SK-N-SH (cell line): Measurements from ENCODE around the gene IFI6. TPM values are rescaled to one million over a fixed set of nuclear protein-coding genes. Genes with fewer than 3 reads are reported as not detected.

ENCODE experiments used
- CTCF ChIA-PET: fragments of 300-600, 350-600 bp; formaldehyde crosslinking; extraction: SDS; loops from one replicate; lab custom pipeline; 2021; lab: Yijun Ruan, JAX
- POLR2A ChIA-PET: fragments of 350-600 bp; sonication (Branson Sonifier 250); formaldehyde crosslinking; extraction: SDS; loops from one replicate; lab custom pipeline; 2020; ENCODE audit warnings: antibody characterized with exemption, inconsistent platforms; lab: Yijun Ruan, JAX
- DNase-seq: peaks from one replicate; pipeline ENCODE4 v3.0.0; 2012
- H2AFZ ChIP-seq: fragments of 200-600 bp; sonication (generic); 2 replicates; pipeline ENCODE4 v1.8.1; 2016; ENCODE audit warnings: antibody characterized with exemption, mild to moderate bottlenecking, low read depth
- H3F3A ChIP-seq: fragments of 200-600 bp; sonication (generic); replicated peaks from 2 replicates; pipeline ENCODE3; 2016; ENCODE audit warnings: antibody characterized with exemption, mild to moderate bottlenecking; ENCODE audit not compliant: insufficient read depth
- H3K27ac ChIP-seq, 2 experiments: fragments of 200-500 bp in 1 of 2; fragments of 200-600 bp in 1 of 2; sonication (Bioruptor generic) in 1 of 2; sonication (generic), shearing (Covaris generic) in 1 of 2; 2 replicates each; pipeline versions ENCODE4 v1.5.1 to v1.6.1; 2014 to 2016; ENCODE audit warnings: low read depth in 2 of 2, inconsistent platforms in 1 of 2, low read length in 1 of 2, mild to moderate bottlenecking in 1 of 2, mixed read lengths in 1 of 2
- H3K27me3 ChIP-seq: fragments of 200-600 bp; sonication (generic), shearing (Covaris generic); 2 replicates; pipeline ENCODE4 v1.6.1; 2016; ENCODE audit warnings: mixed run types; ENCODE audit not compliant: insufficient read depth
- H3K36me3 ChIP-seq, 2 experiments: fragments of 200-500 bp in 1 of 2; fragments of 200-600 bp in 1 of 2; sonication (Bioruptor generic) in 1 of 2; sonication (generic) in 1 of 2; replicated peaks in 1 of 2; 2 replicates each; pipeline versions ENCODE3 to v1.5.1; 2014 to 2016; ENCODE audit warnings: low read length in 1 of 2, mild to moderate bottlenecking in 1 of 2; ENCODE audit not compliant: insufficient read depth in 2 of 2, control insufficient read depth in 1 of 2
- H3K4me1 ChIP-seq, 2 experiments: fragments of 200-500 bp in 1 of 2; fragments of 200-600 bp in 1 of 2; sonication (Bioruptor generic) in 1 of 2; sonication (generic), shearing (Covaris generic) in 1 of 2; 2 replicates each; pipeline versions ENCODE4 v1.5.1 to v1.6.1; 2014 to 2016; ENCODE audit warnings: low read depth in 1 of 2, low read length in 1 of 2, mixed run types in 1 of 2; ENCODE audit not compliant: insufficient read depth in 2 of 2, control insufficient read depth in 1 of 2
- H3K4me2 ChIP-seq: fragments of 200-600 bp; sonication (generic), shearing (Covaris generic); 2 replicates; pipeline ENCODE4 v1.6.1; 2017; ENCODE audit warnings: mixed run types
- H3K4me3 ChIP-seq, 2 experiments: fragments of 200-500 bp in 1 of 2; fragments of 200-600 bp in 1 of 2; sonication (Bioruptor generic) in 1 of 2; sonication (generic), shearing (Covaris generic) in 1 of 2; 2 replicates each; pipeline versions ENCODE4 v1.5.1 to v1.8.1; 2014 to 2016; ENCODE audit warnings: low read depth in 2 of 2, inconsistent platforms in 1 of 2, low read length in 1 of 2, mild to moderate bottlenecking in 1 of 2, mixed read lengths in 1 of 2, moderate library complexity in 1 of 2
- H3K79me2 ChIP-seq: fragments of 200-600 bp; sonication (generic); 2 replicates; pipeline ENCODE4 v1.8.1; 2017; ENCODE audit warnings: mild to moderate bottlenecking; ENCODE audit not compliant: insufficient read depth
- H3K9ac ChIP-seq: fragments of 200-600 bp; sonication (generic); 2 replicates; pipeline ENCODE4 v1.6.1; 2017; ENCODE audit warnings: mixed run types
- H3K9me2 ChIP-seq: fragments of 200-600 bp; sonication (generic); 2 replicates; pipeline ENCODE4 v1.6.1; 2017; ENCODE audit warnings: mixed run types
- H3K9me3 ChIP-seq: fragments of 200-600 bp; sonication (generic); 2 replicates; pipeline ENCODE4 v1.6.1; 2017; ENCODE audit warnings: mixed run types, mild to moderate bottlenecking, moderate library complexity
- H4K20me1 ChIP-seq: fragments of 200-600 bp; sonication (generic); 2 replicates; pipeline ENCODE4 v1.6.1; 2017; ENCODE audit warnings: mild to moderate bottlenecking, mixed run types; ENCODE audit not compliant: insufficient read depth
- CHD2 ChIP-seq: fragments of 150-350 bp; IDR thresholded peaks from 2 replicates; pipeline ENCODE4 v1.6.1; 2018; ENCODE audit warnings: low read length; ENCODE audit not compliant: partially characterized antibody
- EP300 ChIP-seq, 2 experiments: IDR thresholded peaks; 2 replicates each; pipeline versions ENCODE4 v1.4.0 to v1.6.1; 2012; ENCODE audit warnings: borderline replicate concordance in 1 of 2, low read depth in 1 of 2, low read length in 1 of 2
- EZH2phosphoT487 ChIP-seq: fragments of 200-600 bp; sonication (generic); IDR thresholded peaks from 2 replicates; pipeline ENCODE4 v1.6.1; 2017; ENCODE audit warnings: low read depth, mixed run types, mild to moderate bottlenecking, antibody characterized with exemption, moderate library complexity, borderline replicate concordance
- FOXM1 ChIP-seq: IDR thresholded peaks from 2 replicates; pipeline ENCODE4 v1.4.0; 2012; ENCODE audit warnings: low read depth, mild to moderate bottlenecking
- GABPA ChIP-seq: IDR thresholded peaks from 2 replicates; pipeline ENCODE4 v1.4.0; 2012; ENCODE audit warnings: low read depth, mild to moderate bottlenecking
- IRF3 ChIP-seq: fragments of 150-350 bp; IDR thresholded peaks from 2 replicates; pipeline ENCODE4 v1.6.1; 2016; ENCODE audit warnings: mild to moderate bottlenecking, low read depth, low read length
- MXI1 ChIP-seq: IDR thresholded peaks from 2 replicates; pipeline ENCODE4 v1.6.1; 2012; ENCODE audit warnings: mild to moderate bottlenecking, low read depth, low read length, improper control_type of control experiment
- RCOR1 ChIP-seq: fragments of 150-350 bp; IDR thresholded peaks from 2 replicates; pipeline ENCODE4 v1.6.1; 2017; ENCODE audit warnings: antibody characterized with exemption, low read length
- RXRA ChIP-seq: IDR thresholded peaks from 2 replicates; pipeline ENCODE4 v1.4.0; 2012; ENCODE audit warnings: low read depth, mild to moderate bottlenecking, borderline replicate concordance
- SIN3A ChIP-seq: IDR thresholded peaks from 2 replicates; pipeline ENCODE4 v1.6.1; 2012; ENCODE audit warnings: low read depth, mild to moderate bottlenecking, low read length, moderate library complexity, borderline replicate concordance
- TAF1 ChIP-seq: IDR thresholded peaks from 2 replicates; pipeline ENCODE4 v1.6.1; 2012; ENCODE audit warnings: low read depth, mild to moderate bottlenecking, low read length, moderate library complexity, borderline replicate concordance
- USF1 ChIP-seq: IDR thresholded peaks from 2 replicates; pipeline ENCODE4 v1.4.0; 2012; ENCODE audit warnings: low read depth, borderline replicate concordance
- YY1 ChIP-seq: IDR thresholded peaks from 2 replicates; pipeline ENCODE4 v1.4.0; 2012; ENCODE audit warnings: low read depth, mild to moderate bottlenecking
- WGBS: methylation state at CpG from one replicate; pipeline ENCODE4 v1.1.6; 2017; ENCODE audit warnings: low lambda C conversion rate; 5-methylcytosine and 5-hydroxymethylcytosine counted together
- polyA plus RNA-seq, 3 experiments: library from polyadenylated mRNA; depleted of rRNA; stranded (reverse); fragments of >200 nt; gene quantifications; 2 replicates each; pipeline ENCODE4 v1.2.3, GENCODE V29; 2012

IFI6 gene
- polyA plus RNA-seq, 1 of the 3 experiments (the other 2 are of a cell fraction) = 35.6 TPM

GRCh38 chr1:27666294-27666693 lies 5.7 kb downstream of the IFI6 start:
- Histone ChIP-seq H3K9me2 (no peaks in the 10 kb centered on the region), H3F3A (no peaks in the 10 kb centered on the region), H3K4me2 (no peak overlapping the region), H3K27ac (no peak overlapping the region), H3K4me3 (no peak overlapping the region), H3K9me3 (no peaks in the 10 kb centered on the region), H3K79me2 (no peaks in the 10 kb centered on the region), H4K20me1 (no peaks in the 10 kb centered on the region), H3K27me3 (no peaks in the 10 kb centered on the region), H3K4me1 (peaks cover 0 to 11% of the 10 kb centered on the region in 2 experiments; a peak in 1 of 4 replicates), H3K36me3 (no peaks in the 10 kb centered on the region), H3K9ac (no peak overlapping the region), H2AFZ (no peak overlapping the region)
- 100% methylated on average over 2 of the region's 4 CpGs for WGBS
- no peak for DNase-seq
- ChIA-PET CTCF (interaction anchor here (0.8 to 18.4 kb wide), 6 partner anchors 22 to 542 kb away, joined by 3 to 526 read pairs (median 4); partner anchors contain the start of gene AHDC1), POLR2A (no interaction called here)
- TF ChIP-seq RXRA (no peak), TAF1 (no peak), YY1 (no peak), IRF3 (no peak), SIN3A (no peak), EZH2phosphoT487 (no peak), EP300 (IDR thresholded peaks at IDR 0.05; ENCODE audit: borderline replicate concordance in 1 of 2, low read depth in 1 of 2, low read length in 1 of 2) (no peak), GABPA (no peak), MXI1 (no peak), RCOR1 (no peak), CHD2 (no peak)

GRCh38 chr1:27665016-27665651 lies 6.9 kb downstream of the IFI6 start:
- CTCF ChIA-PET = interaction anchor here (0.9 to 18.4 kb wide), 7 partner anchors 9 to 543 kb away, joined by 3 to 526 read pairs (median 3); partner anchors contain the start of gene AHDC1
- no peak overlapping the region for H2AFZ ChIP-seq
- POLR2A ChIA-PET = no interaction called here
- no peak overlapping the region for H3K27ac ChIP-seq
- no peak overlapping the region for H3K9ac ChIP-seq
- H4K20me1 ChIP-seq = no peaks in the 10 kb centered on the region
- no peak for TF ChIP-seq IRF3
- no peak for TF ChIP-seq FOXM1
- TF ChIP-seq EP300 (IDR thresholded peaks at IDR 0.05; ENCODE audit: borderline replicate concordance in 1 of 2, low read depth in 1 of 2, low read length in 1 of 2) = no peak
- TF ChIP-seq USF1 = no peak
- WGBS = 87% methylated on average over 8 of the region's 9 CpGs
- no peak for DNase-seq
- no peak overlapping the region for H3K4me3 ChIP-seq
- H3K27me3 ChIP-seq = no peaks in the 10 kb centered on the region
- H3F3A ChIP-seq = no peaks in the 10 kb centered on the region
- H3K9me2 ChIP-seq = no peaks in the 10 kb centered on the region
- peaks cover 0 to 13% of the 10 kb centered on the region in 2 experiments; a peak in 1 of 4 replicates for H3K4me1 ChIP-seq
- H3K36me3 ChIP-seq = no peaks in the 10 kb centered on the region
- H3K79me2 ChIP-seq = no peaks in the 10 kb centered on the region
- H3K9me3 ChIP-seq = no peaks in the 10 kb centered on the region
- H3K4me2 ChIP-seq = no peak overlapping the region
